Ascending aorta (tissue), 2 donors: ENCODE data around the gene SMIM27. TPM values are rescaled to one million over a fixed set of nuclear protein-coding genes. Genes with fewer than 3 reads are reported as not detected.

Source experiments
- DNase-seq, 2 donors: peaks; one replicate each; pipeline ENCODE4 v3.0.0-alpha.2; 2019; ENCODE audit warnings: low spot score in 2 of 2
- H3K27ac ChIP-seq, 2 donors: fragments of 200-600 bp; sonication (generic); one replicate each; pipeline ENCODE4 v1.5.1; 2016 to 2017; ENCODE audit warnings: mild to moderate bottlenecking in 1 of 2
- H3K27me3 ChIP-seq: fragments of 200-600 bp; sonication (generic); one replicate; pipeline ENCODE4 v1.5.1; 2017
- H3K36me3 ChIP-seq, 2 donors: fragments of 200-600 bp; sonication (generic); one replicate each; pipeline ENCODE4 v1.5.1; 2016
- H3K4me1 ChIP-seq, 2 donors: fragments of 200-600 bp; sonication (generic); one replicate each; pipeline ENCODE4 v1.5.1; 2016 to 2017; ENCODE audit warnings: mild to moderate bottlenecking in 1 of 2
- H3K4me3 ChIP-seq, 2 donors: fragments of 200-600 bp; sonication (generic); one replicate each; pipeline ENCODE4 v1.5.1; 2016 to 2017; ENCODE audit warnings: mild to moderate bottlenecking in 1 of 2
- H3K9me3 ChIP-seq, 2 donors: fragments of 200-600 bp; sonication (generic); one replicate each; pipeline ENCODE4 v1.5.1; 2016
- intact Hi-C: fragments of 100-400 bp; cut with DNase I; formaldehyde crosslinking; loops from one replicate; pipeline ENCODE4 v1.15.1; 2023
- total RNA-seq: library from RNA; depleted of rRNA; stranded (reverse); fragments of >200 nt; gene quantifications from one replicate; pipeline ENCODE4 v1.1.0, GENCODE V29; 2016
- TF ChIP-seq, protein P1 (sequence below), 3 experiments: fragments of 200-600 bp in 2 of 3; fragments of 450-650 bp in 1 of 3; sonication (generic) in 2 of 3; IDR thresholded peaks; one replicate each; pipeline ENCODE4 v1.5.1; 2016 to 2019; ENCODE audit warnings: antibody characterized with exemption in 3 of 3, mild to moderate bottlenecking in 1 of 3, moderate library complexity in 1 of 3

The SMIM27 gene
- total RNA-seq, 1 donor from 2014 or later = 0.32 TPM

GRCh38 chr9:32558408-32558934 lies 6.3 kb downstream of the SMIM27 start:
- Histone ChIP-seq H3K36me3 (no peaks in the 10 kb centered on the region), H3K27ac (no peak overlapping the region), H3K4me3 (no peak overlapping the region), H3K27me3 (no peaks in the 10 kb centered on the region), H3K4me1 (no peaks in the 10 kb centered on the region), H3K9me3 (no peaks in the 10 kb centered on the region)
- DNase-seq = no peak
- TF ChIP-seq, protein P1, sequence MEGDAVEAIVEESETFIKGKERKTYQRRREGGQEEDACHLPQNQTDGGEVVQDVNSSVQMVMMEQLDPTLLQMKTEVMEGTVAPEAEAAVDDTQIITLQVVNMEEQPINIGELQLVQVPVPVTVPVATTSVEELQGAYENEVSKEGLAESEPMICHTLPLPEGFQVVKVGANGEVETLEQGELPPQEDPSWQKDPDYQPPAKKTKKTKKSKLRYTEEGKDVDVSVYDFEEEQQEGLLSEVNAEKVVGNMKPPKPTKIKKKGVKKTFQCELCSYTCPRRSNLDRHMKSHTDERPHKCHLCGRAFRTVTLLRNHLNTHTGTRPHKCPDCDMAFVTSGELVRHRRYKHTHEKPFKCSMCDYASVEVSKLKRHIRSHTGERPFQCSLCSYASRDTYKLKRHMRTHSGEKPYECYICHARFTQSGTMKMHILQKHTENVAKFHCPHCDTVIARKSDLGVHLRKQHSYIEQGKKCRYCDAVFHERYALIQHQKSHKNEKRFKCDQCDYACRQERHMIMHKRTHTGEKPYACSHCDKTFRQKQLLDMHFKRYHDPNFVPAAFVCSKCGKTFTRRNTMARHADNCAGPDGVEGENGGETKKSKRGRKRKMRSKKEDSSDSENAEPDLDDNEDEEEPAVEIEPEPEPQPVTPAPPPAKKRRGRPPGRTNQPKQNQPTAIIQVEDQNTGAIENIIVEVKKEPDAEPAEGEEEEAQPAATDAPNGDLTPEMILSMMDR (IDR thresholded peaks at IDR 0.05) = no peak
- intact Hi-C loops = loop anchor here (10.0 kb wide), 1 partner anchor 466 kb away; the partner anchor contains the start of gene DNAJA1

GRCh38 chr9:32565967-32566366 lies 13.8 kb downstream of the SMIM27 start:
- no peak for DNase-seq
- no peaks in the 10 kb centered on the region for H3K27me3 ChIP-seq
- H3K9me3 ChIP-seq = no peaks in the 10 kb centered on the region
- H3K27ac ChIP-seq = no peak overlapping the region
- TF ChIP-seq, protein P1 (IDR thresholded peaks at IDR 0.05) = no peak
- H3K4me3 ChIP-seq = no peak overlapping the region
- H3K36me3 ChIP-seq = peaks cover 26 to 37% of the 10 kb centered on the region in 2 donors
- H3K4me1 ChIP-seq = no peaks in the 10 kb centered on the region
- intact Hi-C loops = no loop called here

DNA sequence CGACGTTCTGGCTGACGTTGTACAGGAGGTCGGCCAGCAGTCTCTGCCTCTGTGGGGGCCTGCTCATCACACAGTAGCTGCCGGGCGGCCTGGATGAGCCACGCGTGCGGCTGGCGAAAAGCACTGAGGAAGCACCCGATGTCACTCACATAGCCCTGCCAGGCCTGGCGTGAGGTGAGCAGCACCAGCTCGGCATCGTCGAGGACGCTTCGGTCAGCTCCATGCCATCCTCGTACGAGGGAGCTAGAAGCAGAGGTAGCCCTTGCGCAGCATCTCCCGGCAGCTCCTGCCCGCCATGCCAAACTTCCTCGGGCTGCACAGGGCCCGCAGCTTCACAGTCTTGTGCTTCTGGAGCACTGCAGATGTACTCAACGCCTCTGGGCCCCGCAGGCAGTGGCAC lies 14.6 kb downstream of the SMIM27 start:
- no peak overlapping the region for H3K4me3 ChIP-seq
- H3K9me3 ChIP-seq = no peaks in the 10 kb centered on the region
- intact Hi-C loops = no loop called here
- H3K4me1 ChIP-seq = peaks cover 0 to 2% of the 10 kb centered on the region in 2 donors
- no peak for DNase-seq
- H3K27ac ChIP-seq = no peak overlapping the region
- TF ChIP-seq, protein P1 (IDR thresholded peaks at IDR 0.05) = no peak
- H3K36me3 ChIP-seq = peaks cover 26 to 37% of the 10 kb centered on the region in 2 donors
- no peaks in the 10 kb centered on the region for H3K27me3 ChIP-seq

DNA sequence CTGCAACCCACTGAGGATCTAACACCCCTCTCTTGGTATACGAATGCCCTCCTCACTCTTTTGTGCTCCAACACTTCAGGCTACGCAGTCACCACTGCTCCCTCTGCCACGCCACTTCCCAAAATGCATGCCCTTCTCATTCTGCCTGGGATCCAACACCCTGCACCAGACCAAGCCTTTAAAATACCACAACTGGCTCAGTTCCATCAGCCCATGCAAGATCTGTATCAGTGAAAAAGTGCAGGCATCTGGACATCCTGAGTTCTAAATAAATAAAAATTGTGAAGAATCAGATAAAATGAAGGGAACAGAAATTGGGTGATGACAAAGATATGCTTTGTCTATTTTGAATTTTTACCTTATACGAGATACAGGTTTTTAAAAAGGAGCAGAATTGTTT lies 18.1 kb downstream of the SMIM27 start:
- no peak overlapping the region for H3K4me3 ChIP-seq
- intact Hi-C loops = no loop called here
- H3K27me3 ChIP-seq = no peaks in the 10 kb centered on the region
- no peaks in the 10 kb centered on the region for H3K9me3 ChIP-seq
- no peak for DNase-seq
- no peak overlapping the region for H3K27ac ChIP-seq
- TF ChIP-seq, protein P1 (IDR thresholded peaks at IDR 0.05) = no peak
- peaks cover 0 to 12% of the 10 kb centered on the region in 2 donors for H3K4me1 ChIP-seq
- H3K36me3 ChIP-seq = peaks cover 17 to 24% of the 10 kb centered on the region in 2 donors

DNA sequence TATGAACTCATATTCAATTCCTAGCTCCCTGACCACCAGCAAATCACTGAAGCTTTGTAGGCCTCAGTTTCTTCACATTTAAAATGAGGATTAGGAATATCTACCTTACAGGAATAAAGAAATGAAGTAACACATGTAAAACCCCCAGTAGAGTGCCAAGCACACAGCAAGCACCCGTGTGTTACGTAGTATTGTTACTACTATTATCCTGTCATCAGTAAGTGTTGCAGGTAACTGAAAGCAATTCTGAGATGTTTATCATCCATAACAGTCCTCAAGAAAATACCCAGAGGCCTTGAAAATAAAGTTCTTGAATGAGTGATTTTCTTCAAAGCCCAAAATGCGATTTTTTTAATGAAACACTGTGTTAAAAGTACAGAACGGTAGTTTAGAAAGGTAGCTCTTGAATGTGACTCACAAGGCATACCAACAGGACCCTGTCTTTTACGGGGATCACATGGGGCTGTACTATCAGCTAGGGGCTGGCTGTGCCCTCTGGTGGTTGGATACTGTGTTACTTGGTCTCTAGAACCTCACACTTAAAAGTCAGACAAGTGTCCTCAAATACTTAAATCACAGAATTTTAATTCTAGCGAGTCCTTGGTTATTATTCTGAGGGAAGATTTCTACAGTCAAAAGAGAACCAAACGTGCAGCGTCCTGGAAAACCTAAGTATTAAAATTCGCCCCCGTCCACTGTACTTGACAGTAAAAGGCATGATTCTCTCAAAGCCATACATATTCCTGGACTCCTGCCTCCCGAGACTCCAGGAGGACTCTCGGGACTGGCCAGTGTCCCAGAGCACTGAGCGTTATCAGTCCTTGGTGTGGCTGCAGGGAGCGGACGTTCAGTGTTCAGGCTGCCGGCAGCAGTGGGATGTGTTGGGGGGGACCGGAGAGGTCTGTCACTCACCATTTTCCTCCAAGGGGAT lies 20.1 kb downstream of the SMIM27 start:
- no peaks in the 10 kb centered on the region for H3K27me3 ChIP-seq
- peak in 1 of 2 donors; percentile 81 for DNase-seq
- H3K27ac ChIP-seq = peak overlapping the region; percentile 82 to 91
- peaks cover 0 to 6% of the 10 kb centered on the region in 2 donors for H3K36me3 ChIP-seq
- peaks cover 0 to 12% of the 10 kb centered on the region in 2 donors for H3K4me1 ChIP-seq
- H3K4me3 ChIP-seq = peak overlapping the region; percentile 66 to 93
- no peaks in the 10 kb centered on the region for H3K9me3 ChIP-seq
- TF ChIP-seq, protein P1 (IDR thresholded peaks at IDR 0.05) = peak; percentile 32 to 53 (median 34)
- intact Hi-C loops = loop anchor here (2.0 kb wide), 2 partner anchors 45 to 429 kb away; partner anchors contain the start of genes APTX and RIGI
